ENCODE data around the gene THYN1.
A peak's percentile ranks its signal among the peaks of the same experiment; 100 is the strongest.

Gene THYN1

GRCh38 chr11:134207538-134208239, 45.5 kb downstream of the THYN1 start:
- peak; percentile 70 for DNase-seq

- DNase-seq = no peak
These were observed 47.0 kb downstream of the THYN1 start for GRCh38 chr11:134206185-134206584.

GRCh38 chr11:134205729-134206128, 47.4 kb downstream of the THYN1 start:
- no peak for DNase-seq

- DNase-seq = no peak
These were observed 50.5 kb downstream of the THYN1 start for GRCh38 chr11:134202661-134203060.

- DNase-seq = no peak
These were observed 52.5 kb downstream of the THYN1 start for GRCh38 chr11:134200688-134201087.

- no peak for DNase-seq
These were observed 53.6 kb downstream of the THYN1 start for GRCh38 chr11:134199531-134199930.
